ENCODE data around the gene PIM2.

- TF ChIP-seq EZH2 (optimal IDR thresholded peaks at IDR 0.05; ENCODE audit: low read depth, low read length) (no peak), EZH2phosphoT487 (IDR thresholded peaks at IDR 0.05; ENCODE audit: low read length) (no peak)
- TF ChIP-seq, protein P1, sequence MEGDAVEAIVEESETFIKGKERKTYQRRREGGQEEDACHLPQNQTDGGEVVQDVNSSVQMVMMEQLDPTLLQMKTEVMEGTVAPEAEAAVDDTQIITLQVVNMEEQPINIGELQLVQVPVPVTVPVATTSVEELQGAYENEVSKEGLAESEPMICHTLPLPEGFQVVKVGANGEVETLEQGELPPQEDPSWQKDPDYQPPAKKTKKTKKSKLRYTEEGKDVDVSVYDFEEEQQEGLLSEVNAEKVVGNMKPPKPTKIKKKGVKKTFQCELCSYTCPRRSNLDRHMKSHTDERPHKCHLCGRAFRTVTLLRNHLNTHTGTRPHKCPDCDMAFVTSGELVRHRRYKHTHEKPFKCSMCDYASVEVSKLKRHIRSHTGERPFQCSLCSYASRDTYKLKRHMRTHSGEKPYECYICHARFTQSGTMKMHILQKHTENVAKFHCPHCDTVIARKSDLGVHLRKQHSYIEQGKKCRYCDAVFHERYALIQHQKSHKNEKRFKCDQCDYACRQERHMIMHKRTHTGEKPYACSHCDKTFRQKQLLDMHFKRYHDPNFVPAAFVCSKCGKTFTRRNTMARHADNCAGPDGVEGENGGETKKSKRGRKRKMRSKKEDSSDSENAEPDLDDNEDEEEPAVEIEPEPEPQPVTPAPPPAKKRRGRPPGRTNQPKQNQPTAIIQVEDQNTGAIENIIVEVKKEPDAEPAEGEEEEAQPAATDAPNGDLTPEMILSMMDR (IDR thresholded peaks at IDR 0.05; ENCODE audit: low read length): no peak
Observed at GRCh38 chrX:48902776-48903175, 16.0 kb downstream of the PIM2 start.

Data from MM.1S (cell line).